T-helper 9 cell (primary cell): ENCODE data around the gene LRRK2.
"Not testable (repeated sequence)": the region's sequence is repeated elsewhere in the genome, so short reads cannot be mapped to it uniquely, and the experiment has no call there.

ENCODE experiments used
- DNase-seq: peaks from one replicate; pipeline ENCODE4 v3.0.0-alpha.2; 2020

Gene LRRK2

GRCh38 chr12:40215982-40216381, 8.8 kb upstream of the LRRK2 start:
- no peak for DNase-seq

GRCh38 chr12:40216516-40217288, 8.1 kb upstream of the LRRK2 start:
- no peak for DNase-seq

DNA sequence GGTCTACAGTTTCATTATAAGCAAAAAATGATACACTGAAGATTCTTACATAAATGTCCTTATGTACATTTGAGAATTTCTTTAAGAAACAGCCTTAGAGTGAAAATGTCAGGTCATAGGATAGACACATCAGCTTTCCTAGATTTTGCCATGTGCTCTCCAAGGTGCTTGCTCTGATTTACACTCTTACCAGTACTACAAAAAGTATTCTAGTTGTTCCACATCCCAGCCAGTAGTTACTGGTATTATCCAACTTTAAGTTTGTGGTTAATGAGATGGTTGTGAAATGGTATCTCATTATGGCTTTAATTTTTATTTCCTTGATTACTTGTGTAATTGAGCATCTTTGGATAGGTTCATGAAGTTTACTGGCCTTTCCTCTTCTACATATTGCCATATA, 5.0 kb upstream of the LRRK2 start:
- no peak for DNase-seq

DNA sequence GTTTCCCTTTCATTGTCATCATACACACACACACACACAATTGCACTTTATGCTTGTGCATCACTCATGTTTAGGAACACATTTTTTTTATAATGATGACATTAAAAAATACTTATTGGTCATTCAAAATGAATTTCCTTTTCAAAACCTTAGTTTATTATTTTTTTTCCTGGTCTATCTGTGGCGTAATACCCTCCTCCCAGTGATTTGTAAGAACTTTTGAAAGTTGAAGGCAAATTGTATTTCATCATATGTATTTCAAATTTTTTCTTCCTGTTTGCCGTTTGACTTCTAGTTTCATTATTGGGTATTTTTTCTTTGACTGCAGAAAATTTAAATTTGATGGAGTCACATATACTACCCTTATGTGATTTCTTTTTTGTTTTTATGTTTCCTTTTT, 2.5 kb upstream of the LRRK2 start:
- DNase-seq = no peak

GRCh38 chr12:40223646-40224045, 1.2 kb upstream of the LRRK2 start:
- DNase-seq = no peak

- DNase-seq = no peak
Measured at GRCh38 chr12:40225337-40225983, 663 bp downstream of the LRRK2 start.

GRCh38 chr12:40225984-40226602, 1.3 kb downstream of the LRRK2 start:
- DNase-seq = no peak

DNA sequence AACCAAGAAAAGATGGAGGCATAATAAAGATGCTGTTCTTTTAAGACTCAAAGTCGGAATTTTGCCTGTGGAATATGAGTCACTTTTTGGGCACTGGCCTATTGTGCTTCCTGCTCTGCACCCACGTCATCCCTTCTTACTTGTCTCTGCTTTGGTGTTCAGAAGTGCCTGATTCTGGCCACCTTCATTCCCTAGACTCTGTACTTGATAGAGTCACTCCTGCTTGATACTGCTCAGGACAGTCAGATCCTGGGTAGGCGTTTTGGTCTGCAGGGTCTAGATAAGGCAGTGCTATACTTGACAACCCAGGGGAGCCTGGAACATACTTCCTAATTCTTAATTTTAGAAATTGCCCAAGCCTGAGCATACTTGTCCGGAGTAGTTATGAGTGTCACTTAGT, 1.9 kb downstream of the LRRK2 start:
- no peak for DNase-seq

DNA sequence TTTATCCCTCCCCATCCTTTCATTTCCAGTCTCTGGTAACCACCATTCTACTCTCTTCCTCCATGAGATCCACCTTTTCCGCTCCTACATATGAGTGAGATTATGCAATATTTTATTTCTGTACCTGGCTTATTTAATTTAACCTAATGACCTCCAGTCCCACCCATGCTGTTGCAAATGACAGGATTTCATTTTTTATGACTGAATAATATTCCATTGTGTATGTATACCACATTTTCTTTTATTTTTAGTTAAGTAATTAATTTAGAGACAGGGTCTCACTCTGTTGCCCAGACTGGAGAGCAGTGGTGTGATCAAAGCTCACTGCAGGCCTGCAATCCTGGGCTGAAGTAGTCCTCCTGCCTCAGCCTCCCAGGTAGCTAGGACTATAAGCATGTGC, 2.6 kb downstream of the LRRK2 start:
- no peak for DNase-seq

DNA sequence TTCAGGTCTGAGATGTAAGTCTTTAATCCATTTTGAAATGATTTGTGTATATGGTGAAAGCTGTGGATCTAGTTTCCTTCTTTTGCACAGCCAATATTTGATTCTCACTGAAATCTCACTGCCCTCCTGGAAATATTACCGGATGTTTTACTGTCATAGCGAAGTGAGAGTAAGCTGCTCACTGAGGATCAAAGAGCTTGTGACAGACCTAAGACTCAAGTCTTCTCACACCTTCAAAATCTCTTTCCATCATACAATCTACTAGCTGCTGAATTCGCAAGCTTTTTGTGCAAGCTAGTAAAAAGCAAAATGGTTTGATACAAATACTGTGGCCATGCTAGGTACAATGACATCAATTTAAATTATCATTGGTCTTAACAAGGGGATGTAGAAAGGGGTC, 3.9 kb downstream of the LRRK2 start:
- DNase-seq = no peak

- no peak for DNase-seq
Measured at GRCh38 chr12:40229690-40230651, 5.2 kb downstream of the LRRK2 start.

DNA sequence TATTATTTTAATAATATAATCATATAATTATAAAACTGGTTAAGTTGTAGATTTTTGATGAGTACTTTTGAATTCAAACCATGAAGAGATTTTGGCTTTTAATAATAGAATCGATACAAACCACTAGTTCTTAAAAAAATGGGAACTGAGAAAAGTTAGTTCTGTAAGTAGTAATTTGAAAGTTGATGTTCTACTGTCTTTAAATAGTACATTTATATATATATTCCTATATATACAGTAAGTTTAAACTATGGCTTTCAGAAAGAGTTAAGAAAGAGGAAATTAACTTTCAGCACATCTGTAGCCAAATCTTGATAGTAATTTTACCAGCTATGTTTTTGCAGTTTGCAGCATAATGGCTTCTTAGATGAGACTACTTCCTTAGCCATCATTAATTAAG, 7.8 kb downstream of the LRRK2 start:
- no peak for DNase-seq

DNA sequence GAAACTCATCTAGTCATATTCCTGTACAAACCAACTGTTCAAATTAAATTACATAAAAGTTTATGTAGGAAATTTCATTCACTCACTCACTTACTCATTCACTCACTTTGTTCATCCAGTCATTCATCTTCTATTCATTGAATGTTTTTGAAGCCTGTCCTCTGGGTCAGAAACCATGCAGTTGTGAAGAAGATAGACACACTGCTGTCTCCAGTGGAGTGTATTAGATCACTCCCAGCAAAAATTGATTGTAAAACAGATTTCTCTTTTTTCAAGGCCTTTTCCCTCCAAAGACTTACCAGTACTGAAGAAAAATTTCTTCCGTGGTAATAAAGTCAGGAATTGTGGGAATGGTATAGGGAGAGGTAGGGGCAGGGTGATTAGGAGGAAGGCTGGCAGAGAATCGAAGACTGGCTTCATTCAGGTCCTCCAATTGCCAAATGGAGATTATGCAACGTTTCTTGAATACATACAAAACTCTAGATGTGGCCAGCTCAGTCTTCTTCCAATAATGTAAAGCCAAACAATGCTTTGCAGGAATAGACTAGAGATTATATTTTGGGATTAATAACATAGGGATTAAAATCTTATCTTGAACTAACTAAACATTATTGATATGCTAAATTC, 9.1 kb downstream of the LRRK2 start:
- no peak for DNase-seq

DNA sequence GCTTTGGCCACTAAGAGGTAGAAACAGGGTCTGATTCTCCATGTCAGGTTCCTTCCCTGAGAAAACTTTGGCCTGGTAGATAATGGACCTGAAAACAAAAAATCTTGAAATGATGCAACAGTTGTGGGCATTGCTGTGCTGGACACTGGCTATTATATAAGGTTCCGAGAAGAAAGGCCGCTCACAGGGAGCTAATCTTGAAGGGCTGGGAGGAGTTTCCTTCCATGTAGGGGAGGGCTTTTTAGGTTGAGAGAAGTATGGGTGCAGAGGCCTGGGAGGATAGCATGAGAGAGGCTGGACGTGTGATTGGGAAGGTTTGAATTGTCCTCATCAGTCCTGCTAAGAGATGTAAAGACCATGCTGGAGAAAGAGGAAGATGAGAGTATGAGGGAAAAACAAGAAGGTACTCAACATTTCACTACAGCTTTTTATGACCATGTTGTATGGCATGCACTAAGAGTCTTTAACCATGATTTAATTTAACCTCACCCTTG, 11.6 kb downstream of the LRRK2 start:
- DNase-seq = no peak

DNA sequence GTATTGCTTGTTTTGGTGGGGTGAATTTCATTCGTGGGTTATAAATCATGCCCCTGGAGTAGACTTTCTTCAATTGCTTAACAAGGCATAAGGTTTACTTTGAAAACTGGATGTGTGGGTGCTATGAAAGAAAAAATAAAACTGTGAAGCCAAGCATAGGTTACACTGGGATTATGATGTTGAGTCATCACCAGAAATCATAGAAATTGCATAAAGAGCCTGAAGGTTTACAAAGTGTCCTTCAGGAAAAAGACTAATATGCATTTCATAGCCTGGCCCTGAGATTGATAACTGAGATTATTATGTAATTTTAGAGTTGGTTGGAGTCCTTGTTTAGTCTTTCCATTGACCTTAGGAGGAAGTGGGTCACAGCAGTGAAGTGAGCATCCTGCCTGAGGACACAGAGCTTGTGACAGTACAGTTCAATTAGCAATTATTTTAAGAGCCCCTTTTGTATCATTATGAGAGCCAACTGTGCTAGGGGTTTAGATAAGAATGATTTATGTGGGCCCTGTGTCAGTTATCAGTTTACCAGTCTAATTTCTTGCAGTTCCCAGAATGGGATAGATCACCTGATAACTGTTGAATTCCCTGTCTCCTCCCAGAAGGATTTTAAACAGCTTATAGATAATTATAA, 13.6 kb downstream of the LRRK2 start:
- no peak for DNase-seq

- no peak for DNase-seq
Measured at GRCh38 chr12:40238979-40239378, 14.2 kb downstream of the LRRK2 start.

DNA sequence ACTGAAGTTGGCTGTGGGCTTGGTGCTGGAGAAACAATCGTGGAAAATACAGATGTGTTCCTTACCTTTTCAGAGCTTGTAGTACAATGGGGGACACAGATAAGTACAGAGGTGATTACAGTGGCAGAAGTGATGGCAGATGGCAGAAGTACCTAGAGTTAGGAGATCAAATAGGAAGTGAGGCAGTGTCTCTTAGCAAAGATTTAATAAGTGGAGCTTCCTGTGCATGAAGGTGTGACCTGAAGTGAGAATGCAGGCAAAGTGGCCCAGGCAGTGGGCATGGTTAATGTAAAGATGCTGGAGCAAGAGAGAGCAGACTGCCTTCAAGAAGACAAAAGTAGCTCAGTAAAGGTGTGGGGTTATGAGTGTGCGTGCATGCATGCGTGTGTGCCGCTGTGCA, 16.0 kb downstream of the LRRK2 start:
- no peak for DNase-seq

- DNase-seq = no peak
Measured at GRCh38 chr12:40241741-40242140, 16.9 kb downstream of the LRRK2 start.

DNA sequence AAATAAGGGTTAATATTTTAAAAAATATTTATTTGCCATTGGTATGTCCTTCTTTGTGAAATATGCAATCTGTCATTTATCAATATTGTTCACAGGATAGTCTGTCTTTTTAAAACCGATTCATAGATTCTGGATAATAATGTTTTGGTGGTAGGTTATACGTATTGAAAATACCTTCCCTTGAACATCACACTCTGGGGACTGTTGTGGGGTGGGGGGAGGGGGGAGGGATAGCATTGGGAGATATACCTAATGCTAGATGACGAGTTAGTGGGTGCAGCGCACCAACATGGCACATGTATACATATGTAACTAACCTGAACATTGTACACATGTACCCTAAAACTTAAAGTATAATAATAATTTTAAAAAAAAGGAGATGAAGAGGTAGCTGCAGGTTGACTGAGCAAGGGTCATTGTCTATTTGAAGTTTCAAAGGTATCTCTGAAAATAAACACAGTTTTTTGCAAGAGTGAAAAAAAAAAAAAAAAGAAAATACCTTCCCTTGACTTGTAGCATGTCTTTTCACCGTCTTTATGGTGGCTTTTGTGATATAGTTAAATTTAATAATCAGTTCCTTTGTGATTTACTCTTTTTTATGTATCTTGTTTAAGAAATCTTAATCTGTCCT, 19.8 kb downstream of the LRRK2 start:
- DNase-seq = not testable (repeated sequence)

GRCh38 chr12:40248034-40248433, 23.2 kb downstream of the LRRK2 start:
- DNase-seq = no peak

DNA sequence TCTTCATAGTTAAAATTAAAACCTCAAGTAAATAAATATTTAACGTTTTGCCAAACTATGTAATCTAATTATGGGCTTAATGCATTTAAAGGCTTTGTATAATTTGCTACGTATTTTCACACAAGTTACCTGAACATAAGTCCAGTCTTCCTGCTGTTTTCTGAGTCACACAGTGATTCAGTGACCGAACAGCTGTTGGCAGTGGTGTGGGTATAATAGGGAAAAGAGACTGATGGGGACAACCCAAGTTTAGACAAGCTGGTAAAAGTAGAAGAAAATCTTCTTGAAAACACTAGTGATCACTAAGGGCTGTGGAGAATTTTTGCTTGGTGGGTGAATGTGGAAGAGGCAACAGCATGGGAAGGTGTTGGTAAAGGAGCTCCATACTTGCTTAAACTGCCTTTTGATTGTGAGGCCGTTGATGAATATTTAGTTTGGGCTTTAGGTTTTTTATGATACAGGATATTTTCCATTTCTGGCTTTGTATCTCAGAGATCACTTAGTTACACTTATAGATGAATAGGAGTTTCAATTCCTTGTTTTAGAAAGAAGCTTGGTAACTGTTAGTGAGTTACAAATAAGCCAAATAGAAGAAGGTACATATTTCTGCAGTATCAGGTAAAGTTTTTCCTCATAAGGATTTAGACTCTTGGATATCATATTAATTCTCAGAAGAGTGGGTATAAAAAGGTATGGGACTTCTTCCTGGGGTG, 23.9 kb downstream of the LRRK2 start:
- DNase-seq = no peak
